ENCODE results near the gene MFN1.

The MFN1 gene

DNA sequence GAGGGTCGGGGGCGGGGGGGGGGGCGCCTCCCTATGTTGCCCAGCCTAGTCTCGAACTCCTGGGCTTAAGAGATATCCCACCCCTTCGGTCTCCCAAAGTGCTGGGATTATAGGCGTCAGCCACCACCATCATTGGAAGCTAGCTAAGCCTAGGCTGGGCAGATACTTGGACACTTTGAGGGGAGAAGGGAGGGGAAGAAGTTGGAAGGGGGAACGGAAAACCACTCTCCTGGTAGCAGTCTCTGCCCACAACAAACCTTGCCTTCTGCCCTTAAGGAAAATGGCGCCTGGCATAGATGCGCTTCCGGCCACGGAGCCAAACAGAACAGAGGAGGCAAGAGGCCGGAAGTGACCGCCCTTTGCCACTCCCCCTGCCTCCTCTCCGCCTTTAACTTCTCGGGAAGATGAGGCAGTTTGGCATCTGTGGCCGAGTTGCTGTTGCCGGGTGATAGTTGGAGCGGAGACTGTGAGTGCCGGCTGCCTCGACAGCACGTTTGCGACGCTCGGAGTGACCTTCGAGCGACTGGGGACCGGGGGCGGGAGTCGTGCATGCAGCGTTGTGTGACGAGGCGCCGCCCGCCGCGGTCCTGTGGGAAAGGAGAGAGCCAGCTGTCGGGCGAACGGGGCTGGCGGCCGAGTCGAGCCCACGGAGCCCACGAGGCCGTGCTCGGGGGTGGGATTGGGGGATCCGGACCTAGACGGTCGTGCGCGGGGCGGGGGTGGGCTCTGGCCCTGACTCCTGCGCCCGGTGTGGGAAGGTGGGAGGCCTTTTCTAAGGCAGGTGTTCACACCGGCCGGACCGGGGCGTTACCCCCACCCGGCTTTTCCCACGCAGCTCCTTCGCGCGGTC, at the start of gene MFN1:
TSS of gene MFN1 (plus strand) at position 365 of the 850 bp plus-strand sequence. CDS start 1,143 bp downstream, outside the sequence.
- H3K4me3 Mint-ChIP-seq, result peak within 1 kb of the TSS; percentile 98
- no peak for TF ChIP-seq CTCF (IDR thresholded peaks at IDR 0.05)
- peaks cover 16% of the 10 kb centered on the region for H3K4me1 Mint-ChIP-seq

GRCh38 chr3:179297971-179298725, 49.4 kb upstream of the MFN1 start:
- Mint-ChIP-seq H3K9me3 (peaks cover 11% of the 10 kb centered on the region), H3K27me3 (ENCODE audit: low read depth, poor library complexity) (peaks cover 3% of the 10 kb centered on the region), H3K27ac (no peak overlapping the region), H3K4me1 (peaks cover 12% of the 10 kb centered on the region), H3K36me3 (ENCODE audit: low read depth) (peaks cover 6% of the 10 kb centered on the region), H3K4me3 (no peak overlapping the region)
- no peak for TF ChIP-seq CTCF (IDR thresholded peaks at IDR 0.05)
- no peak for DNase-seq

More for the DNA sequence above, at the start of gene MFN1:
- Mint-ChIP-seq H3K27me3 (ENCODE audit: low read depth, poor library complexity) (no peaks in the 10 kb centered on the region), H3K9me3 (no peaks in the 10 kb centered on the region), H3K27ac (peak within 1 kb of the TSS; percentile 98), H3K36me3 (ENCODE audit: low read depth) (peaks cover 33% of the 10 kb centered on the region)
- DNase-seq, result peak; percentile 78

GRCh38 chr3:179299316-179299715, 48.2 kb upstream of the MFN1 start:
- Mint-ChIP-seq H3K27me3 (ENCODE audit: low read depth, poor library complexity) (no peaks in the 10 kb centered on the region), H3K27ac (no peak overlapping the region), H3K9me3 (peaks cover 11% of the 10 kb centered on the region), H3K36me3 (ENCODE audit: low read depth) (peaks cover 6% of the 10 kb centered on the region), H3K4me3 (no peak overlapping the region), H3K4me1 (peaks cover 12% of the 10 kb centered on the region)
- TF ChIP-seq CTCF (IDR thresholded peaks at IDR 0.05), result no peak
- no peak for DNase-seq

DNA sequence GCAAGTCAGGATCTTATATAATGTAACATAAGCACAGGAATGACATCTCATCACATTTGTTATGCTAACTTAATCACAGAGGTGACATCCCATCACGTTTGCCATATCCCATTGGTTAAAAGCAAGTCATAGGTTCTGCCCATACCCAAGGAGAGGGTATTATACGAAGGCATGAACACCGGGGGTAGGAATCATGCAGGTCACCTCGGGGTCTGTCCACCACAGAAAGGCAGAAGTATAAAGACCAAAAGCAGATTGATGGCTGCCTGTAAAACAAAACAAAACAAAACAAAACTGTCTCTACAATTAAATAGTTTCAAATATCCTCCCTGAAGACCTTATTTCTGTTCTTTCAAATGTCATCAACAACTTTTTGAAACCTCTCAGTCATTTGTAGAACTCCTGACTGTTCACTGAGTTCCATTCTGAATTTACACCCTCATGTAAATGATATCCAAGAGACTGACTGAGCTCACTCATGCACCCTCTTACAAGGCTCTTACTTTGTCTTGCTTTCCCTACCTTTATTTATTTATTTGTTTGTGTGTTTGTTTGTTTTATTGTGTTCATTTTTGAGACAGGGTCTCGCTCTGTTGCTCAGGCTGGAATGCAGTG, 47.4 kb upstream of the MFN1 start:
- no peak for TF ChIP-seq CTCF (IDR thresholded peaks at IDR 0.05)
- Mint-ChIP-seq H3K27ac (no peak overlapping the region), H3K4me3 (no peak overlapping the region), H3K27me3 (ENCODE audit: low read depth, poor library complexity) (no peaks in the 10 kb centered on the region), H3K36me3 (ENCODE audit: low read depth) (peaks cover 6% of the 10 kb centered on the region), H3K4me1 (peaks cover 12% of the 10 kb centered on the region), H3K9me3 (peaks cover 11% of the 10 kb centered on the region)
- no peak for DNase-seq

- Mint-ChIP-seq H3K27ac (no peak overlapping the region), H3K9me3 (peaks cover 11% of the 10 kb centered on the region), H3K4me1 (peaks cover 12% of the 10 kb centered on the region), H3K27me3 (ENCODE audit: low read depth, poor library complexity) (no peaks in the 10 kb centered on the region), H3K4me3 (no peak overlapping the region), H3K36me3 (ENCODE audit: low read depth) (peaks cover 6% of the 10 kb centered on the region)
- DNase-seq, result no peak
- no peak for TF ChIP-seq CTCF (IDR thresholded peaks at IDR 0.05)
These were observed 45.9 kb upstream of the MFN1 start for GRCh38 chr3:179301645-179302044.

Data from nephron progenitor cell (in vitro differentiated cells).